A673 (cell line): ENCODE measurements around the gene FMNL3.

Experiments
- EZH2 ChIP-seq: fragments of 200-600 bp; sonication (generic); IDR thresholded peaks from 2 replicates; pipeline ENCODE4 v1.6.1; 2017; ENCODE audit warnings: borderline replicate concordance, low read depth, mild to moderate bottlenecking, mixed read lengths, antibody characterized with exemption, low read length; ENCODE audit not compliant: poor library complexity, severe bottlenecking
- TF ChIP-seq, protein P1 (sequence below): fragments of 300-800, 200-600 bp; sonication (generic); conservative IDR thresholded peaks from 2 replicates; pipeline ENCODE4 v1.5.1; 2017; ENCODE audit warnings: low read depth, mild to moderate bottlenecking, antibody characterized with exemption, low read length, moderate library complexity, mixed read lengths

- TF ChIP-seq, protein P1, sequence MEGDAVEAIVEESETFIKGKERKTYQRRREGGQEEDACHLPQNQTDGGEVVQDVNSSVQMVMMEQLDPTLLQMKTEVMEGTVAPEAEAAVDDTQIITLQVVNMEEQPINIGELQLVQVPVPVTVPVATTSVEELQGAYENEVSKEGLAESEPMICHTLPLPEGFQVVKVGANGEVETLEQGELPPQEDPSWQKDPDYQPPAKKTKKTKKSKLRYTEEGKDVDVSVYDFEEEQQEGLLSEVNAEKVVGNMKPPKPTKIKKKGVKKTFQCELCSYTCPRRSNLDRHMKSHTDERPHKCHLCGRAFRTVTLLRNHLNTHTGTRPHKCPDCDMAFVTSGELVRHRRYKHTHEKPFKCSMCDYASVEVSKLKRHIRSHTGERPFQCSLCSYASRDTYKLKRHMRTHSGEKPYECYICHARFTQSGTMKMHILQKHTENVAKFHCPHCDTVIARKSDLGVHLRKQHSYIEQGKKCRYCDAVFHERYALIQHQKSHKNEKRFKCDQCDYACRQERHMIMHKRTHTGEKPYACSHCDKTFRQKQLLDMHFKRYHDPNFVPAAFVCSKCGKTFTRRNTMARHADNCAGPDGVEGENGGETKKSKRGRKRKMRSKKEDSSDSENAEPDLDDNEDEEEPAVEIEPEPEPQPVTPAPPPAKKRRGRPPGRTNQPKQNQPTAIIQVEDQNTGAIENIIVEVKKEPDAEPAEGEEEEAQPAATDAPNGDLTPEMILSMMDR, result no peak
- no peak for TF ChIP-seq EZH2
Observed at GRCh38 chr12:49632401-49632800, 74.8 kb downstream of the FMNL3 start.
